HS-5 (cell line): ENCODE measurements around the gene OR10D3.
A peak's percentile ranks its signal among the peaks of the same experiment; 100 is the strongest.
"Not testable (repeated sequence)": the region's sequence is repeated elsewhere in the genome, so short reads cannot be mapped to it uniquely, and the experiment has no call there.

Experiments used
- DNase-seq: peaks from one replicate; pipeline ENCODE4 v3.0.0-alpha.2; 2012; ENCODE audit warnings: low read depth

Gene OR10D3

GRCh38 chr11:124183068-124183467 is at the start of gene OR10D3:
Gene OR10D3, plus strand, starts transcription at chr11:124183345. Its CDS starts 1,925 bp downstream, at chr11:124185270.
- DNase-seq, result no peak

- DNase-seq, result no peak
Measured at GRCh38 chr11:124143034-124143433, 40.1 kb upstream of the OR10D3 start.

- DNase-seq, result no peak
Measured at GRCh38 chr11:124147951-124148350, 35.2 kb upstream of the OR10D3 start.

- DNase-seq, result no peak
Measured at GRCh38 chr11:124150684-124151083, 32.5 kb upstream of the OR10D3 start.

GRCh38 chr11:124152770-124153407 is 30.3 kb upstream of the OR10D3 start:
- no peak for DNase-seq

- no peak for DNase-seq
Measured at GRCh38 chr11:124153821-124154220, 29.3 kb upstream of the OR10D3 start.

GRCh38 chr11:124159481-124159880 is 23.7 kb upstream of the OR10D3 start:
- DNase-seq, result no peak

GRCh38 chr11:124160986-124161385 is 22.2 kb upstream of the OR10D3 start:
- no peak for DNase-seq

GRCh38 chr11:124167826-124168231 is 15.3 kb upstream of the OR10D3 start:
- DNase-seq, result no peak

- DNase-seq, result no peak
Measured at GRCh38 chr11:124168796-124169195, 14.3 kb upstream of the OR10D3 start.

- DNase-seq, result not testable (repeated sequence)
Measured at GRCh38 chr11:124170315-124170714, 12.8 kb upstream of the OR10D3 start.

- no peak for DNase-seq
Measured at GRCh38 chr11:124170801-124171586, 12.2 kb upstream of the OR10D3 start.

- no peak for DNase-seq
Measured at GRCh38 chr11:124172101-124172500, 11.0 kb upstream of the OR10D3 start.

GRCh38 chr11:124172599-124172998 is 10.5 kb upstream of the OR10D3 start:
- DNase-seq, result no peak

GRCh38 chr11:124174001-124174583 is 9.1 kb upstream of the OR10D3 start:
- DNase-seq, result peak; percentile 26

- no peak for DNase-seq
Measured at GRCh38 chr11:124176925-124177715, 6.0 kb upstream of the OR10D3 start.

GRCh38 chr11:124179310-124179709 is 3.8 kb upstream of the OR10D3 start:
- peak; percentile 3 for DNase-seq

- DNase-seq, result no peak
Measured at GRCh38 chr11:124190298-124191139, 7.4 kb downstream of the OR10D3 start.

- no peak for DNase-seq
Measured at GRCh38 chr11:124193221-124194010, 10.3 kb downstream of the OR10D3 start.
